HEK293T (cell line): ENCODE results near the gene RFLNA.

Experiments used
- CTCF ChIA-PET: fragments of 350-600 bp; formaldehyde crosslinking; extraction: SDS; loops from one replicate; lab custom pipeline; 2021; ENCODE audit warnings: antibody characterized with exemption, inconsistent platforms; lab: Yijun Ruan, JAX
- POLR2A ChIA-PET: fragments of 350-600 bp; formaldehyde crosslinking; extraction: SDS; loops from one replicate; lab custom pipeline; 2020; ENCODE audit warnings: antibody characterized with exemption, inconsistent platforms; lab: Yijun Ruan, JAX
- DNase-seq: peaks from one replicate; pipeline ENCODE4 v3.0.0; 2012; ENCODE audit warnings: mixed read lengths; ENCODE audit errors: extremely low spot score
- ARNT ChIP-seq: fragments of 450-650 bp; IDR thresholded peaks from 2 replicates; pipeline ENCODE4 v1.6.1; 2017; ENCODE audit warnings: mild to moderate bottlenecking
- BHLHE40 ChIP-seq: fragments of 450-650 bp; IDR thresholded peaks from 2 replicates; pipeline ENCODE4 v1.6.1; 2016; ENCODE audit warnings: mild to moderate bottlenecking, moderate library complexity, borderline replicate concordance
- CTBP1 ChIP-seq: fragments of 450-650 bp; IDR thresholded peaks from 2 replicates; pipeline ENCODE4 v1.6.1; 2016; ENCODE audit warnings: borderline replicate concordance
- ELF4 ChIP-seq: fragments of 450-650 bp; IDR thresholded peaks from 2 replicates; pipeline ENCODE4 v1.6.1; 2017; ENCODE audit warnings: antibody characterized with exemption
- FOXA1 ChIP-seq: fragments of 450-650 bp; IDR thresholded peaks from 2 replicates; pipeline ENCODE4 v1.6.1; 2016; ENCODE audit warnings: mild to moderate bottlenecking
- FOXK2 ChIP-seq: fragments of 450-650 bp; IDR thresholded peaks from 2 replicates; pipeline ENCODE4 v1.6.1; 2016; ENCODE audit warnings: mild to moderate bottlenecking
- FOXM1 ChIP-seq: fragments of 450-650 bp; IDR thresholded peaks from 2 replicates; pipeline ENCODE4 v1.6.1; 2017; ENCODE audit warnings: mild to moderate bottlenecking, borderline replicate concordance
- HDGF ChIP-seq: fragments of 450-650 bp; IDR thresholded peaks from 2 replicates; pipeline ENCODE4 v1.6.1; 2017; ENCODE audit warnings: antibody characterized with exemption, borderline replicate concordance
- L3MBTL2 ChIP-seq: fragments of 450-650 bp; conservative IDR thresholded peaks from 2 replicates; pipeline ENCODE4 v1.6.1; 2016; ENCODE audit warnings: mild to moderate bottlenecking
- LEF1 ChIP-seq: fragments of 450-650 bp; IDR thresholded peaks from 2 replicates; pipeline ENCODE4 v1.6.1; 2017; ENCODE audit warnings: mild to moderate bottlenecking, borderline replicate concordance
- NFRKB ChIP-seq: fragments of 450-650 bp; IDR thresholded peaks from 2 replicates; pipeline ENCODE4 v1.6.1; 2016; ENCODE audit warnings: mild to moderate bottlenecking, moderate library complexity
- PKNOX1 ChIP-seq: fragments of 450-650 bp; IDR thresholded peaks from 2 replicates; pipeline ENCODE4 v1.6.1; 2016
- SP1 ChIP-seq: fragments of 450-650 bp; IDR thresholded peaks from 2 replicates; pipeline ENCODE4 v1.6.1; 2017
- SUZ12 ChIP-seq: fragments of 450-650 bp; IDR thresholded peaks from 2 replicates; pipeline ENCODE4 v1.6.1; 2016; ENCODE audit warnings: mild to moderate bottlenecking
- TARDBP ChIP-seq: fragments of 450-650 bp; IDR thresholded peaks from 2 replicates; pipeline ENCODE4 v1.6.1; 2016
- ZNF384 ChIP-seq: fragments of 450-650 bp; IDR thresholded peaks from 2 replicates; pipeline ENCODE4 v1.6.1; 2016

Gene RFLNA

GRCh38 chr12:124352257-124352656, 57.4 kb downstream of the RFLNA start:
- no peak for DNase-seq
- ChIA-PET POLR2A (no interaction called here), CTCF (interaction anchor here (0.7 kb wide), 1 partner anchor 316 kb away, joined by 3 read pairs; no protein-coding TSS in a partner anchor)
- no peak for TF ChIP-seq ELF4
- TF ChIP-seq NFRKB, result no peak
- no peak for TF ChIP-seq PKNOX1
- TF ChIP-seq FOXA1, result no peak
- TF ChIP-seq ZNF384, result no peak
- no peak for TF ChIP-seq TARDBP
- TF ChIP-seq L3MBTL2, result no peak
- TF ChIP-seq ARNT, result no peak
- TF ChIP-seq FOXM1, result no peak
- no peak for TF ChIP-seq SP1
- TF ChIP-seq FOXK2, result no peak

- ChIA-PET CTCF (no interaction called here), POLR2A (no interaction called here)
- DNase-seq, result no peak
- TF ChIP-seq ZNF384 (no peak), ELF4 (no peak), FOXM1 (no peak), BHLHE40 (no peak), PKNOX1 (no peak), SUZ12 (no peak), L3MBTL2 (no peak), FOXA1 (no peak), ARNT (no peak), LEF1 (no peak), NFRKB (no peak), TARDBP (no peak)
These were observed 57.9 kb downstream of the RFLNA start for GRCh38 chr12:124352839-124353238.

- POLR2A ChIA-PET, result no interaction called here
- CTCF ChIA-PET, result no interaction called here
- DNase-seq, result no peak
- TF ChIP-seq CTBP1 (no peak), ELF4 (no peak)
These were observed 59.5 kb downstream of the RFLNA start for GRCh38 chr12:124354400-124354799.

GRCh38 chr12:124356221-124356620, 61.3 kb downstream of the RFLNA start:
- no peak for DNase-seq
- POLR2A ChIA-PET, result no interaction called here
- no peak for TF ChIP-seq FOXK2
- TF ChIP-seq L3MBTL2, result no peak
- CTCF ChIA-PET, result interaction anchor here (0.6 kb wide), 1 partner anchor 550 kb away, joined by 3 read pairs; no protein-coding TSS in a partner anchor

- no peak for DNase-seq
- CTCF ChIA-PET, result no interaction called here
- TF ChIP-seq PKNOX1 (no peak), BHLHE40 (no peak), L3MBTL2 (no peak), NFRKB (no peak), ARNT (no peak), CTBP1 (no peak), HDGF (no peak), FOXK2 (no peak), TARDBP (no peak), LEF1 (no peak), ELF4 (no peak), FOXM1 (no peak), SP1 (no peak), ZNF384 (no peak), FOXA1 (no peak), SUZ12 (no peak)
- POLR2A ChIA-PET, result no interaction called here
These were observed 62.7 kb downstream of the RFLNA start for GRCh38 chr12:124357616-124358015.

GRCh38 chr12:124358572-124358971, 63.7 kb downstream of the RFLNA start:
- CTCF ChIA-PET, result no interaction called here
- TF ChIP-seq TARDBP (no peak), FOXM1 (no peak), SUZ12 (no peak), ZNF384 (no peak), HDGF (no peak), NFRKB (no peak), FOXK2 (no peak), ELF4 (no peak), CTBP1 (no peak), LEF1 (no peak), L3MBTL2 (no peak), PKNOX1 (no peak), BHLHE40 (no peak)
- no peak for DNase-seq
- POLR2A ChIA-PET, result no interaction called here
